T-cell (primary cell): Measurements from ENCODE around the gene RTN3. TPM values are rescaled to one million over a fixed set of nuclear protein-coding genes. Genes with fewer than 3 reads are reported as not detected.
"Not testable (repeated sequence)": the region's sequence is repeated elsewhere in the genome, so short reads cannot be mapped to it uniquely, and the experiment has no call there.

Experiments
- ATAC-seq, 4 experiments: fragments of 200-7000 bp in 3 of 4; fragments of 150-1000 bp in 1 of 4; cut with Tn5 transposase; replicated peaks in 1 of 4; 1 replicate in 3 of 4; 2 replicates in 1 of 4; pipeline ENCODE4 v1.10.0; 2021; ENCODE audit warnings: moderate library complexity in 3 of 4, mild to moderate bottlenecking in 2 of 4, moderate number of reproducible peaks in 1 of 4
- CTCF ChIA-PET, 2 donors: fragments of 300-600 bp; sonication (Branson Sonifier 250); formaldehyde crosslinking; loops; one replicate each; lab custom pipeline; 2022; ENCODE audit warnings: antibody characterized with exemption in 2 of 2; lab: Charles Lee
- POLR2A ChIA-PET, 2 donors: fragments of 300-600 bp; sonication (Branson Sonifier 250); formaldehyde crosslinking; loops; one replicate each; lab custom pipeline; 2022; ENCODE audit warnings: antibody characterized with exemption in 2 of 2; lab: Charles Lee
- DNase-seq, 35 experiments: peaks; one replicate each; pipeline versions ENCODE4 v3.0.0 to v3.0.0-alpha.2; 2013 to 2023
- H3K27ac ChIP-seq: one replicate; pipeline ENCODE4 v1.5.1; 2013; ENCODE audit warnings: low read length
- H3K27me3 ChIP-seq, 2 experiments: replicated peaks in 1 of 2; 1 replicate in 1 of 2; 2 replicates in 1 of 2; pipeline versions ENCODE4 v1.6.1 to v1.7.0; 2013; ENCODE audit warnings: low read length in 1 of 2, mixed read lengths in 1 of 2; ENCODE audit not compliant: control insufficient read depth in 2 of 2, insufficient read depth in 2 of 2; ENCODE audit errors: extremely low read depth in 1 of 2
- H3K36me3 ChIP-seq, 2 donors: 1 replicate in 1 of 2; 2 replicates in 1 of 2; pipeline versions ENCODE4 v1.6.1 to v1.7.0; 2013; ENCODE audit warnings: low read length in 1 of 2; ENCODE audit not compliant: control insufficient read depth in 2 of 2, insufficient read depth in 1 of 2; ENCODE audit errors: extremely low read depth in 1 of 2
- H3K4me1 ChIP-seq, 2 experiments: 1 replicate in 1 of 2; 2 replicates in 1 of 2; pipeline versions ENCODE4 v1.6.1 to v1.7.0; 2013; ENCODE audit warnings: low read length in 2 of 2, mixed read lengths in 1 of 2; ENCODE audit not compliant: insufficient read depth in 2 of 2, control insufficient read depth in 1 of 2; ENCODE audit errors: extremely low read depth in 1 of 2
- H3K4me3 ChIP-seq, 2 donors: 1 replicate in 1 of 2; 2 replicates in 1 of 2; pipeline versions ENCODE4 v1.5.1 to v1.7.0; 2013; ENCODE audit warnings: mild to moderate bottlenecking in 2 of 2, low read length in 1 of 2, moderate library complexity in 1 of 2; ENCODE audit not compliant: control insufficient read depth in 1 of 2; ENCODE audit errors: extremely low read depth in 1 of 2
- H3K9me3 ChIP-seq: 2 replicates; pipeline ENCODE4 v1.7.0; 2013
- H3K27ac Mint-ChIP-seq, 2 donors: one replicate each; pipeline ENCODE4 v1.8.0; 2020 to 2021; ENCODE audit warnings: mild to moderate bottlenecking in 2 of 2, mixed read lengths in 2 of 2
- H3K27me3 Mint-ChIP-seq, 2 donors: one replicate each; pipeline ENCODE4 v1.8.0; 2021 to 2022; ENCODE audit warnings: mixed read lengths in 2 of 2
- H3K36me3 Mint-ChIP-seq: one replicate; pipeline ENCODE4 v1.8.0; 2021; ENCODE audit warnings: mixed read lengths
- H3K4me1 Mint-ChIP-seq, 3 donors: one replicate each; pipeline ENCODE4 v1.8.0; 2020 to 2022; ENCODE audit warnings: mixed read lengths in 3 of 3, mild to moderate bottlenecking in 1 of 3
- H3K4me3 Mint-ChIP-seq, 3 donors: one replicate each; pipeline ENCODE4 v1.8.0; 2020 to 2022; ENCODE audit warnings: mild to moderate bottlenecking in 3 of 3, mixed read lengths in 3 of 3, moderate library complexity in 3 of 3
- H3K9me3 Mint-ChIP-seq, 3 donors: one replicate each; pipeline ENCODE4 v1.8.0; 2020 to 2022; ENCODE audit warnings: mixed read lengths in 3 of 3
- WGBS: methylation state at CpG from one replicate; pipeline ENCODE4 v1.1.5; 2013; ENCODE audit warnings: missing lambda C conversion rate; ENCODE audit not compliant: insufficient coverage; 5-methylcytosine and 5-hydroxymethylcytosine counted together
- total RNA-seq, 35 experiments: library from RNA in 6 of 35; stranded (reverse) in 6 of 35; fragments of 120-200 nt in 1 of 35; gene quantifications; one replicate each; pipeline versions ENCODE4 v1.2.1 to v1.2.4 and lab custom pipeline; 2013 to 2026

The RTN3 gene
- total RNA-seq, 5 donors from 2014 or later (not counting 1 experiment from before 2014, with no cell fraction given): 25.0 to 39.7 (median 34.9) TPM

DNA sequence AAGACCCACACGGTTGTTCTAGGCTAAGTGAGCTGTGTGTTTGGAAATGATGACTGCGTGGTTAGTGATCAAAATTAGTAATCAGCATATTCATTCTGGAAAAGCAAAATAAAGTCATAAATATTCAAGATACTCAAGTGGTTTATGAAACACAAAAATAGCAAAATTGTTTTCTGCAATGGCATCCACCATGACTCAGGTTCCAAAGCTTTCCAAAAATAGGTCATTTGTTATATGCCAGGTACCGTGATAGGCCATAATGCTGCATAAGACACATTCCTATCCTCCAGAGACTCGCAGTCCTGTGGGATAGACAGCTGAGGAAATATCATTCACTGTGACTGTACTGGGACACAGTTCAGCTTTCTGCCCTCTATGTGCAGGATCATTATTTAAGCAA lies 7.7 kb upstream of the RTN3 start:
- Histone ChIP-seq H3K4me3 (no peak overlapping the region), H3K36me3 (no peaks in the 10 kb centered on the region), H3K4me1 (peaks cover 7 to 24% of the 10 kb centered on the region in 2 experiments), H3K9me3 (no peaks in the 10 kb centered on the region), H3K27ac (no peak overlapping the region), H3K27me3 (no peaks in the 10 kb centered on the region)
- CTCF ChIA-PET: interaction anchor here in 1 of 2 donors (0.9 kb wide), 1 partner anchor 8 kb away, joined by 3 read pairs; the partner anchor contains the start of gene RTN3
- POLR2A ChIA-PET: no interaction called here
- Mint-ChIP-seq H3K27ac (no peak overlapping the region), H3K4me3 (no peak overlapping the region), H3K4me1 (peaks cover 18 to 24% (median 18%) of the 10 kb centered on the region in 3 donors), H3K36me3 (no peaks in the 10 kb centered on the region), H3K27me3 (no peaks in the 10 kb centered on the region), H3K9me3 (no peaks in the 10 kb centered on the region)
- ATAC-seq: no peak
- WGBS: no CpG with 5 or more reads among the region's 4 CpGs
- DNase-seq: no peak

DNA sequence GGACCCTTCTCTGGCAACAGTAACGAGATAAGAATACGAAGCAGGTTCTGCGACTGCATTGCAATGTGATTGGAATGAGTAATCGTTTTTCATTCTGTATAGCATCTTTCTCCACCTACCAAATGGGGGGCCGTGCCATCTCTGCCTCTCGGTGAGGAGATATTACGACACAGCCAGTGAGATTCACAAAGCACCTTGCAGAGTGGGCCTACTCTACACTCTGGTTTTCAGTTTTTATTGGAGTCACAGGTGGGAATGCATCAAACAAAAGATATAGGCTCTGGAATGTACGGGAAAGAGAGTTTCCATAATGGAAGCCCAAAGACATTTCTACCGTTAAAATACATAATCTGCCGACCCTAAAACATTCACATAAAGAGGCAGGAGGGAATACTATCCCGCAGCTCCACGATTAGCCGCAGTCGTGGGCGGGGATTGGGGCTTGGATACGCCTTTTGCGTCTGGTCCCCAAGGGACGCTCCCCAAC lies 423 bp upstream of the RTN3 start:
- no peak for DNase-seq
- no peaks in the 10 kb centered on the region for H3K36me3 Mint-ChIP-seq
- peaks cover 25 to 28% (median 25%) of the 10 kb centered on the region in 3 donors for H3K4me1 Mint-ChIP-seq
- Histone ChIP-seq H3K27ac (peak overlapping the region; percentile 27), H3K4me3 (peak overlapping the region; percentile 82 to 89), H3K4me1 (peaks cover 18 to 20% of the 10 kb centered on the region in 2 experiments), H3K9me3 (no peaks in the 10 kb centered on the region), H3K27me3 (no peaks in the 10 kb centered on the region), H3K36me3 (no peaks in the 10 kb centered on the region)
- peak overlapping the region; percentile 86 to 88 (median 88) for H3K4me3 Mint-ChIP-seq
- peak overlapping the region; percentile 91 to 92 for H3K27ac Mint-ChIP-seq
- no peak for ATAC-seq
- ChIA-PET CTCF (interaction anchor here in 1 of 2 donors (0.7 to 1.5 kb wide), 5 partner anchors 8 to 57 kb away, joined by 3 to 9 read pairs (median 3); partner anchors contain the start of gene ATL3), POLR2A (interaction anchor here in 1 of 2 donors (0.6 kb wide), 1 partner anchor 1712 kb away, joined by 3 read pairs; no protein-coding TSS in a partner anchor)
- H3K9me3 Mint-ChIP-seq: no peaks in the 10 kb centered on the region
- 14% methylated on average over 10 of the region's 18 CpGs for WGBS
- H3K27me3 Mint-ChIP-seq: no peaks in the 10 kb centered on the region

DNA sequence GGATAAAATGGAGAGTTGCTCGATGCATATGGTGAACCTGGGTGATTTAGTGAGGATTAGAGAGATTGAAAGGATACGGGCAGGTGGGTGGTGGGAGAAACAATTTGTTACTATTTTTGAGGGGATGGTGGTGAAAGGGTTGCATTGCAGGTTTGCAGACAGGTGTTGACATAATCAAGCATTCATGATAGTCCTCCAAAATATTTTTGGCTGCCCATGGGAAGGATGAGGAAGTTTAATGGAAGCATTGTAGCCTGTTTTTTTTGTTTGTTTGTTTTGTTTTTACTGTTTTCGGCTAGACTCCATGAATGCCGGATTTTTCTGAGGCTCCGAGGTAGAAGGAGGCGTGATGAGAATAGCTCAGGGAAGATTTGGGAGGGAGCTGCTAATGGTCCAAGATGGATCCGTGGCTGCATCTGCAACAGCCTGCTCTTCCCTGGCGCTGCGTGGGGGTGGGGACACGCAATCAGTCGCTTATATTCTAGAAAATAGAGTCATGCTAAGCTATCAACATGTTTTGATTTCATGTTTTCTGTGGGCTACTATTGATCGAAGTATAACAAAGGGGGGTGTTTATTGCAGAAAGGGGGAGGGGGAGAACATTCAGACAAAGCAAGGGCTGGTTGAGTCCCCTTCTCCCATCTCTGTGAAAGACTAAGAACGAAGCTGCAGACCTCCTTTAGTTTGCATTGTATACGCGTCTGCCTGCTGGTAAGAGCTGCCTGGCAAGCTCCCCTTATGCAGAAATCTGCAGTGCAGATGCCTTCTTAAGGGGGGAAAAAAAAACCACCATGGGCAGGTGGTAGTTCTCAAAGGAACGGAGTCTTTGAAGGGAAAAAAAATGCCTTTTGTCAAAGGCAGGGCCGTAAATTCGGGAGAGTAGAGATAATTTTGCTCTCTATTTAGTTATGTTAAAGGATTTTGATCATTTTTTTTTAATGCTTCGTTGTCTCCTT lies 1.0 kb downstream of the RTN3 start:
- WGBS: 23% methylated on average over 14 of the region's 19 CpGs
- ATAC-seq (peak in 2 of 4 experiments; percentile 20 to 28), DNase-seq (peak in 4 of 35 experiments; percentile 5 to 21 (median 16))
- peak overlapping the region; percentile 91 for H3K27ac Mint-ChIP-seq
- no peaks in the 10 kb centered on the region for H3K36me3 Mint-ChIP-seq
- H3K4me1 Mint-ChIP-seq: peaks cover 30 to 37% (median 31%) of the 10 kb centered on the region in 3 donors
- ChIA-PET CTCF (interaction anchor here (0.7 to 1.5 kb wide), 9 partner anchors 9 to 647 kb away, joined by 3 to 9 read pairs (median 3); no protein-coding TSS in a partner anchor), POLR2A (interaction anchor here (0.5 to 0.6 kb wide), 4 partner anchors 15 to 172 kb away, joined by 3 to 11 read pairs (median 6); no protein-coding TSS in a partner anchor)
- Histone ChIP-seq H3K27me3 (no peaks in the 10 kb centered on the region), H3K9me3 (no peaks in the 10 kb centered on the region), H3K4me3 (peak overlapping the region; percentile 82 to 89), H3K36me3 (no peaks in the 10 kb centered on the region), H3K4me1 (peaks cover 18 to 20% of the 10 kb centered on the region in 2 experiments), H3K27ac (peak overlapping the region; percentile 74)
- H3K4me3 Mint-ChIP-seq: peak overlapping the region; percentile 86 to 88 (median 88)
- no peaks in the 10 kb centered on the region for H3K9me3 Mint-ChIP-seq
- H3K27me3 Mint-ChIP-seq: no peaks in the 10 kb centered on the region

DNA sequence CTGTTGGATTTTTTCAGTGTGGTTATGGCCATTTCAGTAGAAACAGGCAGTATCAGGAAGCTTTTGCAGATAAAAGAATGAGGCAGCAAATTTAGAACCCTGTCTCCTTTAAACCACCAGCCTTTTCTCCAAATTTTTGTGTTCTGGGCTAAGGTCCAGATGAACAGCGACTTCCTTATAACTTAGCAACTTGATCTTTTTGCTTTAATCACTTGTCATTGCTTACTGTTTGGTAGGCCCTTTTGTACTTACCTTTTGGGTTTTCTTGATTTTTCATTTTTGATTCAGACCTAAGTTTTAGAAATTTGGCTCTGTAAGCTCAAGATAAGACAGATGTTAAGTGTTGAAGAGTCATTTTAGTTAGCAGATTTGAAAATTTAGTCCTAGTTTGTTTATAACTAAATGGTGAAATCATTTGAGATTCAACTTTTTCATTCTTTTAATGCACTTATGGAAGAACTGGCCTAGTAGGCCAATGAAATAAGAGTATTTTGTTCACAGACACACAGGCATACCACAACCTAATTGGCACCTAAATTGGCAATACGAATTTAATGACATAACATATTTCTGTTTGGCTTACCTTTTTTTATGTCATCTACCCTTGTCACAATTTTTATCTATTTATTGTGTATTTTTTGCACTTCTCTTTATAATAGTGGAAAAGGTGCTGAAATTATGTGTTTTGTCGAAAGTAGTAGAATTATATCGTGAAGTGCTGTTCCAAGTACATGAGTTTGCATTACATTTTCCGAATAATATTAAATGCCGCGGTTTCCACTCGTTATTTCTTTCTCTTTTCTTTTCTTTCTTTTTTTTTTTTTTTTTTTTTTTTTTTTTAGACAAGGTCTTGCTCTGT lies 2.1 kb downstream of the RTN3 start:
- H3K27ac ChIP-seq: no peak overlapping the region
- H3K9me3 ChIP-seq: no peaks in the 10 kb centered on the region
- peaks cover 35 to 42% (median 37%) of the 10 kb centered on the region in 3 donors for H3K4me1 Mint-ChIP-seq
- no CpG with 5 or more reads among the region's 8 CpGs for WGBS
- H3K27me3 ChIP-seq: no peaks in the 10 kb centered on the region
- DNase-seq (no peak), ATAC-seq (no peak)
- no peak overlapping the region for H3K4me3 ChIP-seq
- H3K27me3 Mint-ChIP-seq: no peaks in the 10 kb centered on the region
- peaks cover 18 to 20% of the 10 kb centered on the region in 2 experiments for H3K4me1 ChIP-seq
- H3K9me3 Mint-ChIP-seq: no peaks in the 10 kb centered on the region
- H3K36me3 Mint-ChIP-seq: no peaks in the 10 kb centered on the region
- POLR2A ChIA-PET: interaction anchor here (0.5 to 0.6 kb wide), 2 partner anchors 12 to 16 kb away, joined by 3 to 5 read pairs; no protein-coding TSS in a partner anchor
- CTCF ChIA-PET: interaction anchor here in 1 of 2 donors (0.8 to 1.3 kb wide), 2 partner anchors 45 to 55 kb away, joined by 3 to 5 read pairs; no protein-coding TSS in a partner anchor
- H3K27ac Mint-ChIP-seq: peak overlapping the region in 1 of 2 donors; percentile 91
- H3K36me3 ChIP-seq: no peaks in the 10 kb centered on the region
- H3K4me3 Mint-ChIP-seq: peak overlapping the region; percentile 86 to 88 (median 88)

DNA sequence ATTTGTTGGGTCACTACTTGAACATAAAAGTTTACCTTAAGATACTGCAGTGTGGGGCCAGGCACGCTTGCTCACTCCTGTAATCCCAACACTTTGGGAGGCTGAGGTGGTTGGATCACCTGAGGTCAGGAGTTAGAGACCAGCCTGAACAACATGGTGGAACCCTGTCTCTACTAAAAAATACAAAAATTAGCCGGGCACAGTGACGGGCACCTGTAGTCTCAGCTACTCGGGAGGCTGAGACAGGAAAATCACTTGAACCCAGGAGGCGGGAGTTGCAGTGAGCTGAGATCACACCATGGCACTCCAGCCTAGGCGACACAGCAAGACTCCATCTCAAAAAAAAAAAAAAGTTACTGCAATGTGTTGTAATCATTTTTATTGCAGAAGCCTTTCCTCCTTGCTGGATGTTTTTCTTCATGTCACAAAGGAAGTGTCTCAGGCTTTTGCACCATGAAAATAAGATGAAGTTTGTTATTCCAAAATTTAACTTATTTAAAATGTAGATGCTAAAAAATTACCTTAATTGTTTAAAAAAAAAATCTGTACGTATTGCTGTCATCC lies 3.9 kb downstream of the RTN3 start:
- H3K9me3 Mint-ChIP-seq, ATAC-seq, DNase-seq, H3K27ac ChIP-seq, H3K36me3 Mint-ChIP-seq, POLR2A ChIA-PET, H3K4me3 ChIP-seq, H3K27ac Mint-ChIP-seq, H3K27me3 Mint-ChIP-seq, H3K27me3 ChIP-seq, H3K4me3 Mint-ChIP-seq, H3K36me3 ChIP-seq, CTCF ChIA-PET, H3K9me3 ChIP-seq: not testable (repeated sequence)
- peaks cover 18 to 20% of the 10 kb centered on the region in 2 experiments for H3K4me1 ChIP-seq
- peaks cover 42 to 48% (median 43%) of the 10 kb centered on the region in 3 donors for H3K4me1 Mint-ChIP-seq
- WGBS: 96% methylated on average over 4 of the region's 7 CpGs
